GM23248 (cell line): ENCODE results near the gene SGMS1.

Experiments
- EZH2 ChIP-seq: fragments of 200-600 bp; sonication (generic); IDR thresholded peaks from 2 replicates; pipeline ENCODE4 v1.6.1; 2018; ENCODE audit warnings: antibody characterized with exemption, mild to moderate bottlenecking; ENCODE audit not compliant: insufficient read depth, poor library complexity, severe bottlenecking
- EZH2phosphoT487 ChIP-seq: fragments of 200-600 bp; sonication (generic); IDR thresholded peaks from 2 replicates; pipeline ENCODE4 v1.6.1; 2018; ENCODE audit warnings: antibody characterized with exemption, moderate library complexity, mild to moderate bottlenecking, low read depth; ENCODE audit not compliant: insufficient read depth

- no peak for TF ChIP-seq EZH2phosphoT487
- no peak for TF ChIP-seq EZH2
These were observed 10.6 kb downstream of the SGMS1 start for GRCh38 chr10:50613150-50613549.
